ENCODE results near the gene FUBP1.

GRCh38 chr1:77976433-77977076, 2.3 kb downstream of the FUBP1 start:
- TF ChIP-seq CTCF (conservative IDR thresholded peaks at IDR 0.05; ENCODE audit: low read length) (no peak), EZH2phosphoT487 (IDR thresholded peaks at IDR 0.05; ENCODE audit: borderline replicate concordance, low read depth, low read length) (no peak)

All from OCI-LY7 (cell line).